CD4-positive, alpha-beta T cell treated with Interleukin-4 for 4 hours (primary cell): ENCODE results near the gene TMEM31.

ENCODE experiments used
- DNase-seq: peaks from one replicate; pipeline ENCODE4 v3.0.0-alpha.2; 2020

TMEM31 gene, protein sequence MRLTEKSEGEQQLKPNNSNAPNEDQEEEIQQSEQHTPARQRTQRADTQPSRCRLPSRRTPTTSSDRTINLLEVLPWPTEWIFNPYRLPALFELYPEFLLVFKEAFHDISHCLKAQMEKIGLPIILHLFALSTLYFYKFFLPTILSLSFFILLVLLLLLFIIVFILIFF

GRCh38 chrX:103710609-103711008 lies at the start of gene TMEM31:
Gene TMEM31 (plus strand): TSS chrX:103710909. CDS start chrX:103712259, 1,350 bp downstream.
- DNase-seq: no peak

DNA sequence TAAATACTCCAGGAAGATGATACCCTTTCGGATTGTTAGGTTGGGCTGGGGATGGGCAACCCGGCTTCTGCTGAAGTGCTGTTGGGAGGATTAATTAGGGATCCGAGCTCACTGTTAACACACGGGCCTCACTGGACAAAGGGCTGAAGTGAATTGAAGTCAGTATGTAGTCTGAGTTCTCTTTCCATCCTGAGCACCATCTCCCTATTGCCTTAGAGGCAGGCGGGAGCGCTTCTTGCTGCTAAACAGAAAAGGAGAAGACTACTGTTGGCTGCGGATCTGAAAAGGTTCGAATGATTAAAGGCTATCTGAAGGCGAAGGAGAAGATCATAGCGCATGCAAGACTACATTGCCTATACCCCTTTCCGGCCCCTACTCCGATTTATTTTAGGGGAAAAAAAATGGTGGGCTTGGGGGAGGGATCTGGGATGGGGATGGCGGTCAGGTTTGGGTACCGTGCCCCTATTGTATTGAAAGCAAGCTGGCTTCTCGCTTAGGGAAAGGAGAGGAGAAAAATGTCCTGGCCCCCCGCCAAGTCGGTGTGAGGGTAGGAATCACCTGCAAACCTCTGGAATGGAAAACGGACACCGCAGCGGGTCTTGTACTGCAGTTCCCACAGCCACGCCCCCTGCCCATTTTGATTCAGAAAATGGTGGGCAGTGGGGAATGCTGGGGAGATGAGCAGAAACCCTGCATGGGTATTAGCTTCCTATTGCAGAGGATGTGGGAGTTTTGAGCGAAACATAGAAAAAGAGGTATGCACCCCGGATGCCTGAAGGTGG lies 46.5 kb upstream of the TMEM31 start:
- no peak for DNase-seq

- no peak for DNase-seq
Measured at GRCh38 chrX:103666202-103667107, 44.3 kb upstream of the TMEM31 start.

DNA sequence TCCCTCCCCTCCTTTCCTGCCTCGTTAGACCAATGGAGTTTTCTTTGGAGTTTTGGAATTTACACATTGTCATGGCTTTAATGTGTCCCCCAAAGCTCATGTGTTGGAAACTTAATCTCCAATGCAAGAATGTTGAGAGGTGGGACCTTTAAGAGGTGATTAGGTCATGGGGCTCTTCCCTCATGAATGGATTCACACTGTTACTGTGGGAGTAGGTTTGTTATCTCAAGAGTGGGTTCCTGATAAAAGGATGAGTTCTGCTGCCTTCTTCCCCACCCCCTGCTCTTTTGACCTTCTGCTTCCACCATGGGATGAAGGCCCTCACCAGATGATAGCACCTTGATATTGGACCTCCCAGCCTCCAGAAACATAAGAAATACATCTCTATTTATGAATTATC lies 41.0 kb upstream of the TMEM31 start:
- DNase-seq: no peak

GRCh38 chrX:103674531-103675454 lies 35.9 kb upstream of the TMEM31 start:
- no peak for DNase-seq

GRCh38 chrX:103678199-103678993 lies 32.3 kb upstream of the TMEM31 start:
- no peak for DNase-seq

- DNase-seq: no peak
Measured at GRCh38 chrX:103681443-103681842, 29.3 kb upstream of the TMEM31 start.

DNA sequence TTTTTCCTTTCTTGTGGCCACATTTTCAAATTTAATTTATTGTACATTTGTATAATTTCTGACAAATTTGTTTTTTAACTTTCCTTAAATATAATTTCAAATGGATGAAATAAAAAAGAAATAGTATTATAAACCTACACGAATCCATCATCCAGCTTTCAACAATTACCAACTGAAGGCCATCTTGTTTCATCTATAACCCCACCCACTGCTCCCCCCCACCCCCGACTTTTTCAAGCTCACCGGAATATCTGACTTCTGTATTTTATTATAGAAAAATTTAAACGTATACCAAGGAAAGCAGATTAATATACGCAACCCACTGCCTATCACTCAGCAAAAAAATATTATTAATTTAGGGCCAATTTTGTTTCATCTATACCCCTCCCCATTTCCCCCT lies 25.3 kb upstream of the TMEM31 start:
- DNase-seq: no peak

DNA sequence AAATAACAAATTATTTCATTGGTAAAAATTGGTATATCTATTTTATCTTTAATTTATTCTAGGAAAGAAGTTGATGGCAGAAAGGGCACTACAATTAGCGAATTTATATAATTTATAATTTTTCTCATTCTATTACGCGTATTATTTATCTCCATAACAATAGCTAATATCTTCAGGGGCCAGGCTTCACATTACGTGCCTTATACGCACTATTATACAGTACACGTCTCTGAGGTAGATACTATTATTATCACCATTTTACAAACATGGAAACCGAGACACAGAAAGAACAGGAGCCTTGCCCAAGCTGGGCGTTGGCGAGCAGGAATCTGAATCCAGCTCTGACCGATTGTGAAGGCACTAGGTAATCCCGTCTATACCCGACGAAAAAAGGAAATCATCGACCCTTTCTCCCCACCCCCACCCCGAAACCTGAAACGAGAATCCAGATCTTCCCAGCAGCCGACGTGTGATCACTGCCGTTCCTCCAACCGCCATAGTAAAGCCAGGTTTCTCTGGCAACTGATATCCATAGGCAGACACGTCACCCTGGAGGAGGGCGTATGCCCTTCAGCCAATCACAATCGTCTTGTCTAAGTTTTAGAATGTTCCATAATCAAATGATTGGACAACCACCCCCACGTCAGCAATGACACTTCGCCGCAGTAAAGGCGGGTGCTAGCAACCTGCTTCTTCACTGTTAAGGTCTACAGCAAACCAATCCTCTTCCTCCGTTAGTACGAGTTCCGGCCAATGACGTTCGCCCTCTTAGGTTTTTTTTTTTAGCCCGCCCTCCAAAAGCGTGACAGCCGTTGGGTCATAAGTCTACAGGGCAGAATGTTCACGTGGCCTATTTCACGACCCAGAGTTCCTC lies 24.3 kb upstream of the TMEM31 start, which contains the start of gene MORF4L2:
Gene MORF4L2 (minus strand): TSS at position 501 of the 874 bp plus-strand sequence. CDS start 9,672 bp downstream, outside the sequence.
- peak; percentile 96 for DNase-seq

GRCh38 chrX:103687073-103687695 lies 23.5 kb upstream of the TMEM31 start:
- DNase-seq: peak; percentile 85

DNA sequence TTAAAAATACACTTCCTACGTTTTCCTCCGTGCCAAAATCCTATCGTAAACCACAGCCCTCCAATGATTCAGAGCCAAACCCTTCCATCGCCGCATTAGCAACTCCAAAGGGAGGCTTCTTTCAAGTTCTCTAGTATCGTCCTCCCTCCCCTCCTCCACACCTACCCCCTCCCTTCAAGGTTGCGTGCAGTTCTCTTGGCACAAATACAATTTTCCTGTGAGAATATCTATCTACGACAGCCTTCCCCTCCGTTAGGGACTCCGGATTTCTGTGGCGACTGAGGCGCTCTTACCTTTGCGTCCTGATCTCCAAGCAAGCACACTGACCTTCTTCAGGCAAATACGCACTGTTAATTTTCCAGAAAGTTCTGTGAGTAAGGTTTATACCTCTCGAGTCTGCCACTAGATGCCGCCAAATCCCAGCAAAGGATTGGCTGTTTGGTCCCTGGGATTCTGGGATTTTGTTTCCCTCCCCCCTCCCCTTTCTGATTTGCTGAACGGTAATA lies 23.0 kb upstream of the TMEM31 start:
- DNase-seq: peak; percentile 48

- DNase-seq: peak; percentile 35
Measured at GRCh38 chrX:103688946-103689345, 21.8 kb upstream of the TMEM31 start.

- DNase-seq: no peak
Measured at GRCh38 chrX:103691059-103691458, 19.6 kb upstream of the TMEM31 start.

DNA sequence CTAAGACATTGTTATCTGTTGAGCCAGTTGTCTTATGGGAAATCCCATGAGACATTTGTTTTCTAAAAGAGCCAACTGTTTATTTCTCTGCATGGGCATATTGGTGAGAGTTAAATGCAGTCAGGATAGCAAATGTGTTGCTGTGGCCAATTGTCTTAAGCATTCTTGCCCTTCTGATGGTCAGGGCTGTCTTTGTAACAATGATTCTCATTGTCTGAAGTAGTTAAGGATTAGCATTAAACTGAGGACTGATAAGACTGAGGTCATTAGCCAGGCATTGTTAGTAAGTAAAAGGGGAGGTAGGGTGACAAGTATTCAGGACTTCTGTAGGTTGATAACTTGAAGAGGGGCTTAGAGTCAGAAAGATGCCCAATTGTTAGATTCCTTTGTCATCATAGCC lies 13.0 kb upstream of the TMEM31 start:
- DNase-seq: no peak

DNA sequence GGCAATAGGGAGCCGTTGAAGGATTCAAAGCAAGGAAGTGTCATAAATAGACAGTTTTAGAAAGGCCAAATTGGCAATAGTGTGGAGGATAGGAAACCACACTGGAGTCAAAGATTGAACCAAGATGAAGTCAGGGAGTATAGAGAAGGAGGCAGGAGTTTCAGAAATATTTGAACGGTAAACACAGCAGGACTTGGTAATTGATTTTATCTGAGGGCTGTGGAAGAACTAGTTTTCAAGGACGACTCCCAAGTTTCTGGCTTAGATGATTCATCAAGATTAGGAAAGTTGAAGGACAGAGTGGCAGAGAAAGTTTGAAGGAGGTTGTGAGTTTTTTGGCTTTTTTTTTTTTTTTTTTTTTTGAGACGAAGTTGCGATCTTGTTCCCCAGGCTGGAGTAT lies 11.5 kb upstream of the TMEM31 start:
- DNase-seq: no peak

- DNase-seq: no peak
Measured at GRCh38 chrX:103704863-103705262, 5.8 kb upstream of the TMEM31 start.

DNA sequence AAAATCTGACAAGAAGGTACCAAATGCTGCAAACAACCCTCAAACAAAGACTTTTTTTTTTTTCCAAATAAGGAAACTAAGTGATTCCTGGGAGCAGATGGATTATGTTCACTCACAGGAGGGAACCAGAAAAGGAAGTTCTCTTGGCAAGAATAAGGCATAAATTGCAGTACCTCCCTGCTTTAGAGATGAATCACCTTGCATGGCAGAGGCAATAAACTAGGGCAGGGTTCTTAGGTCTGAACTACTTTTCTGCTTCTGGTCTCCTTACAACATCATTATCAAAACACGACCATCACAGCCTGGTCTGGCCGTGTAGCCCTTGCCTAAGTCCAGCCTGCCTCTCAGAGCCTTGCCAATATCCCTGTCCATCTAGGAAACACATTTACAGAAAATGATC lies 6.3 kb downstream of the TMEM31 start:
- no peak for DNase-seq

DNA sequence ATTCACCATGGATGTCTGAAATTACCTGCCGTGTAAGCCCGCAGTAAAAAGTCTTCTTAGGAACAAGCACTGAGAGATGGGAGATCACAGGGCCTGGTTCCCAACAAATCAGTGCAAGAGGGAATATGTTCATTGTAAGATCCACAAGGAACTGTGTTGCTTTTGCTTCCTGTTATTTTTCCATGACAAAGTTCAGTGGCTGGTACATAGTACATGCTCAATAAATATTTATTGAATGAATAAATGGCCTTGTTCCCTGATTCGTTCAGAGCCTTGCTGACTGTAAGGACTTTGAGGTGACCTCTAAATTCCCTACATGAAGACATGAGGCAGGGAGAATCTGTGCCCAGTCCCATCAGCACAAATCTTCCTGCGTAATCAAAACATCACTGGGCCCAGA lies 7.4 kb downstream of the TMEM31 start:
- no peak for DNase-seq

DNA sequence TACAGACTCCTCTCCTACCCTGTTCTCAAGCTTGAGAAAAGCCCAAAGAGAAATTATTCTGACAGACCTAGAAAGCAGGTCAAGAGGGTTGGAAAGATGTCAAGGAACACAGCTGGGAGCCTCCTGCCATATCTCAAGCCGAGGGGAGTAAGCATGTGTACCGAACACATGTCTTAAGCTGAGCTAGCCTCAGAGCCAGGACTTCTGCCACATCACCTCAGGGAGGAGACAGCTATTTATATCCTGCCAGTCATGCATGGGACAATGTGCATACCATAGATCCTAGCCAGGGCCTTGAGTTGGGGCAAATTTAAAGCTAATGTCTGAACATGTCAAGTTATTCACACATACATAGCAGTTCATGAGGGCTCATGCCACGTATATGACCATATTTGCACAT lies 11.8 kb downstream of the TMEM31 start:
- DNase-seq: no peak

- no peak for DNase-seq
Measured at GRCh38 chrX:103726477-103726876, 15.8 kb downstream of the TMEM31 start.
